Liver (tissue), 9 donors: Measurements from ENCODE around the gene TTLL5. TPM values are rescaled to one million over a fixed set of nuclear protein-coding genes. Genes with fewer than 3 reads are reported as not detected.

Experiments
- DNase-seq: peaks from one replicate; pipeline ENCODE4 v3.0.0-alpha.2; 2017; ENCODE audit warnings: low spot score
- H3K27ac ChIP-seq, 2 donors: one replicate each; pipeline ENCODE4 v1.7.0; 2013; ENCODE audit warnings: inconsistent platforms in 2 of 2, low read length in 2 of 2, control low read depth in 1 of 2, low read depth in 1 of 2, mild to moderate bottlenecking in 1 of 2
- H3K27me3 ChIP-seq, 4 donors: one replicate each; pipeline versions ENCODE4 v1.6.1 to v1.7.0; 2013; ENCODE audit warnings: low read length in 3 of 4, inconsistent platforms in 1 of 4, mild to moderate bottlenecking in 1 of 4, moderate library complexity in 1 of 4; ENCODE audit not compliant: control insufficient read depth in 4 of 4, insufficient read depth in 4 of 4
- H3K36me3 ChIP-seq, 4 donors: one replicate each; pipeline versions ENCODE4 v1.6.1 to v1.7.0; 2013; ENCODE audit warnings: low read length in 3 of 4, mild to moderate bottlenecking in 3 of 4, low read depth in 1 of 4, moderate library complexity in 1 of 4; ENCODE audit not compliant: control insufficient read depth in 4 of 4, insufficient read depth in 3 of 4
- H3K4me1 ChIP-seq, 4 donors: one replicate each; pipeline versions ENCODE4 v1.6.1 to v1.7.0; 2013; ENCODE audit warnings: low read length in 3 of 4, mild to moderate bottlenecking in 3 of 4, moderate library complexity in 1 of 4; ENCODE audit not compliant: control insufficient read depth in 4 of 4, insufficient read depth in 4 of 4
- H3K4me3 ChIP-seq, 3 donors: one replicate each; pipeline versions ENCODE4 v1.6.1 to v1.7.0; 2013; ENCODE audit warnings: low read length in 3 of 3, control low read depth in 1 of 3, low read depth in 1 of 3, mild to moderate bottlenecking in 1 of 3
- H3K9ac ChIP-seq, 2 donors: one replicate each; pipeline ENCODE4 v1.7.0; 2013; ENCODE audit warnings: low read length in 2 of 2, mild to moderate bottlenecking in 2 of 2, moderate library complexity in 2 of 2, control low read depth in 1 of 2, low read depth in 1 of 2
- H3K9me3 ChIP-seq, 4 donors: one replicate each; pipeline versions ENCODE4 v1.6.1 to v1.7.0; 2013; ENCODE audit warnings: low read length in 3 of 4; ENCODE audit not compliant: control insufficient read depth in 4 of 4
- FOXA1 ChIP-seq: IDR thresholded peaks from 2 replicates; pipeline ENCODE4 v1.6.1; 2016; ENCODE audit warnings: antibody characterized with exemption
- FOXA2 ChIP-seq: IDR thresholded peaks from 2 replicates; pipeline ENCODE4 v1.6.1; 2016; ENCODE audit warnings: antibody characterized with exemption
- GABPA ChIP-seq, 2 donors: IDR thresholded peaks in 1 of 2; conservative IDR thresholded peaks in 1 of 2; 2 replicates each; pipeline ENCODE4 v1.6.1; 2016; ENCODE audit warnings: antibody characterized with exemption in 2 of 2, mild to moderate bottlenecking in 1 of 2, moderate library complexity in 1 of 2
- HNF4G ChIP-seq: IDR thresholded peaks from 2 replicates; pipeline ENCODE4 v1.6.1; 2016; ENCODE audit warnings: antibody characterized with exemption
- JUND ChIP-seq, 2 donors: IDR thresholded peaks; 2 replicates each; pipeline ENCODE4 v1.6.1; 2016; ENCODE audit warnings: antibody characterized with exemption in 2 of 2
- NR2F2 ChIP-seq: IDR thresholded peaks from 2 replicates; pipeline ENCODE4 v1.6.1; 2016; ENCODE audit warnings: antibody characterized with exemption
- RAD21 ChIP-seq, 2 donors: IDR thresholded peaks; 2 replicates each; pipeline ENCODE4 v1.6.1; 2016; ENCODE audit warnings: antibody characterized with exemption in 2 of 2, mild to moderate bottlenecking in 2 of 2
- RXRA ChIP-seq, 2 donors: IDR thresholded peaks; 2 replicates each; pipeline ENCODE4 v1.6.1; 2017 to 2018; ENCODE audit warnings: antibody characterized with exemption in 2 of 2, mild to moderate bottlenecking in 1 of 2
- TAF1 ChIP-seq: conservative IDR thresholded peaks from 2 replicates; pipeline ENCODE4 v1.6.1; 2016; ENCODE audit warnings: antibody characterized with exemption, mild to moderate bottlenecking
- YY1 ChIP-seq: IDR thresholded peaks from 2 replicates; pipeline ENCODE4 v1.6.1; 2016; ENCODE audit warnings: antibody characterized with exemption, mild to moderate bottlenecking
- WGBS: extraction: QIAGEN DNeasy Blood & Tissue Kit; methylation state at CpG from one replicate; pipeline ENCODE4 v1.1.7; 2013; 5-methylcytosine and 5-hydroxymethylcytosine counted together
- polyA plus RNA-seq, 2 donors: library from polyadenylated mRNA; stranded (reverse) in 1 of 2; unstranded in 1 of 2; fragments of 200-250 nt in 1 of 2; fragments of >200 nt in 1 of 2; fragmentation: Nextera tagmentation in 1 of 2; extraction: Ambion mirVana in 1 of 2; gene quantifications; one replicate each; pipeline versions ENCODE4 v1.2.1 to v1.2.3, GENCODE V29; 2013 to 2015
- total RNA-seq, 2 donors: library from RNA; depleted of rRNA; stranded (reverse); fragments of >200 nt; gene quantifications; one replicate each; pipeline ENCODE4 v1.2.3, GENCODE V29; 2014
- TF ChIP-seq, protein P1 (sequence below): IDR thresholded peaks from 2 replicates; pipeline ENCODE4 v1.6.1; 2016; ENCODE audit warnings: antibody characterized with exemption
- TF ChIP-seq, protein P2 (sequence below): IDR thresholded peaks from 2 replicates; pipeline ENCODE4 v1.6.1; 2016; ENCODE audit warnings: antibody characterized with exemption, mild to moderate bottlenecking
- TF ChIP-seq, protein P3 (sequence below): IDR thresholded peaks from 2 replicates; pipeline ENCODE4 v1.6.1; 2016; ENCODE audit warnings: antibody characterized with exemption
- TF ChIP-seq, protein P4 (sequence below): IDR thresholded peaks from 2 replicates; pipeline ENCODE4 v1.6.1; 2016; ENCODE audit warnings: antibody characterized with exemption
- donor health status: healthy.
- donor health status: healthy.
- donor health status: healthy.
- donor health status: healthy.
- donor health status: healthy.

The TTLL5 gene
- total and polyA plus RNA-seq, 4 donors, result 4.3 to 14.2 (median 9.8) TPM

DNA sequence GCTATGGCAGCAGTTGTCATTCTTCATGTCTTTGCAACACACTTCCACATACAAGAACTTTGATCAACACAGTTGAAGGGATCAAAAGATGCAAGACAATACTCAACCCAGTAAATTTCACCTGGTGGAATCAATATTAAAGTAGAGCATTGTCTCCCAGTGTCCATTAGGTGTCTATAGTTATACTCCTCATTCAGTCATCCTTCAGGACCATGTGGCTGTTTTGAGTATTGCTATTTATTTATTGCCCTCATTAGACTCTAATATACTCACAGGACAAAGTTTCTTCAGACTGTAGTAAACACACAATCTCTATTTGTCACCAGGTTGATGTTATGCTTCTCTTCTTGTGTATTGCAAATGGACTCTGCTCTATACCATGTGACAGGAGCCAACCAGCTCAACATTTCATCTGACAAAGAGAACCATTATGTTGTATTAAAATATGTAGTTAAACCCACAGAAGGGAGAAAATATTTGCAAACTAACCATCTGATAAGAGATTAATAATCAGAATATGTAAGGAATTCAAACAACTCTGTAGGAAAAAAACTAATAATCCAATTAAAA, 174.2 kb downstream of the TTLL5 start:
- Histone ChIP-seq H3K9ac (no peak overlapping the region), H3K27ac (no peak overlapping the region)
- no peak for DNase-seq

DNA sequence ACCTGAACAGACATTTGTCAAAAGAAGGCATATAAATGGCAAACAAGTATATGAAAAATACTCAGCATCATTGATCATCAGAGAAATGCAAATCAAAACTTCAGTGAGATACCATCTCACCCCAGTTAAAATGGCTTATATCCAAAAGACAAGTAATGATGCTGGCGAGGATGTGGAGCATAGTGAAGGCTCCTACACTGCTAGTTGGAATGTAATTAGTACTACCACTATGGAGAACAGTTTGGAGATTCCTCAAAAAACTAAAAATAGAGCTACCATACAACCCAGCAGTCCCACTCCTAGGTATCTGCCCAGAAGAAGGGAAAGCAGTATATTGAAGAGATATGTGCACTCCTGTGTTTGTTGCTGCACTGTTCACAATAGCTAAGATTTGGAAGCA, 174.7 kb downstream of the TTLL5 start:
- 97% methylated on average over 1 of the region's 1 CpG for WGBS
- no peak overlapping the region for H3K4me3 ChIP-seq
- no peak overlapping the region for H3K9ac ChIP-seq
- no peaks in the 10 kb centered on the region for H3K9me3 ChIP-seq
- H3K36me3 ChIP-seq, result no peaks in the 10 kb centered on the region
- H3K27ac ChIP-seq, result no peak overlapping the region
- TF ChIP-seq HNF4G, result no peak
- TF ChIP-seq JUND (IDR thresholded peaks at IDR 0.05), result no peak
- no peaks in the 10 kb centered on the region for H3K27me3 ChIP-seq
- peaks cover 0 to 8% (median under 1%) of the 10 kb centered on the region in 4 donors for H3K4me1 ChIP-seq
- DNase-seq, result no peak

More for the DNA sequence above, 174.2 kb downstream of the TTLL5 start:
- Histone ChIP-seq H3K9me3 (no peaks in the 10 kb centered on the region), H3K27me3 (no peaks in the 10 kb centered on the region), H3K4me1 (peaks cover 0 to 8% (median under 1%) of the 10 kb centered on the region in 4 donors), H3K4me3 (no peak overlapping the region), H3K36me3 (no peaks in the 10 kb centered on the region)
- TF ChIP-seq, protein P1, sequence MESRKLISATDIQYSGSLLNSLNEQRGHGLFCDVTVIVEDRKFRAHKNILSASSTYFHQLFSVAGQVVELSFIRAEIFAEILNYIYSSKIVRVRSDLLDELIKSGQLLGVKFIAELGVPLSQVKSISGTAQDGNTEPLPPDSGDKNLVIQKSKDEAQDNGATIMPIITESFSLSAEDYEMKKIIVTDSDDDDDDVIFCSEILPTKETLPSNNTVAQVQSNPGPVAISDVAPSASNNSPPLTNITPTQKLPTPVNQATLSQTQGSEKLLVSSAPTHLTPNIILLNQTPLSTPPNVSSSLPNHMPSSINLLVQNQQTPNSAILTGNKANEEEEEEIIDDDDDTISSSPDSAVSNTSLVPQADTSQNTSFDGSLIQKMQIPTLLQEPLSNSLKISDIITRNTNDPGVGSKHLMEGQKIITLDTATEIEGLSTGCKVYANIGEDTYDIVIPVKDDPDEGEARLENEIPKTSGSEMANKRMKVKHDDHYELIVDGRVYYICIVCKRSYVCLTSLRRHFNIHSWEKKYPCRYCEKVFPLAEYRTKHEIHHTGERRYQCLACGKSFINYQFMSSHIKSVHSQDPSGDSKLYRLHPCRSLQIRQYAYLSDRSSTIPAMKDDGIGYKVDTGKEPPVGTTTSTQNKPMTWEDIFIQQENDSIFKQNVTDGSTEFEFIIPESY, result no peak
- no peak for TF ChIP-seq FOXA2

DNA sequence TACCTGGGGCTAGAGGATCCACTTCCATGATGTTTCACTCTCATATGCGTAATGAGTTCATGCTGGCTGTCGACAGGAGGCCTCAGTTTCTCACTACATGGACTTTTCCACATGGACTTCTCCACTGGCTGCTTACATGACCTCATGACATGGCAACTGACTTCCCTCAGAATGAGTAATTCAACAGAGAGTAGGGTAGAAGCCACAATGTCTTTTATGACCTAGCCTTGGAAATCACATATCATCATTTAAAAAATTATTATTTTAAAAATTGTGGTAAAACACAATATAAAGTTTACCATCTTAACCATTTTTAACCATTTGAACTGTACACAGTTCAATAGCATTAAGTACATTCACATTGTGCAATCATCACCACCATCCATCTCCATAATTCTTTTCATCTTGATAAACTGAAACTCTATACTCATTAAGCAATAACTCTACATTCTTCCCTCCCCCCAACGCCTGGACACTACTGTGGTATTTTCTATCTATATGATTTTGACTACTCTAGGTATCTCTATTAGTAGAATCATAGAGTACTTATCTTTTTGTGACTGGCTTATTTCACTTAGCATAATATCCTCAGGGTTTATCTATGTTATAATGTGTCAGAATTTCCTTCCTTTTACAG, 176.2 kb downstream of the TTLL5 start:
- H3K9me3 ChIP-seq, result no peaks in the 10 kb centered on the region
- no peak overlapping the region for H3K27ac ChIP-seq
- no peaks in the 10 kb centered on the region for H3K36me3 ChIP-seq
- H3K4me1 ChIP-seq, result peaks cover 0 to under 1% (median 0%) of the 10 kb centered on the region in 4 donors
- H3K4me3 ChIP-seq, result no peak overlapping the region
- TF ChIP-seq, protein P2, sequence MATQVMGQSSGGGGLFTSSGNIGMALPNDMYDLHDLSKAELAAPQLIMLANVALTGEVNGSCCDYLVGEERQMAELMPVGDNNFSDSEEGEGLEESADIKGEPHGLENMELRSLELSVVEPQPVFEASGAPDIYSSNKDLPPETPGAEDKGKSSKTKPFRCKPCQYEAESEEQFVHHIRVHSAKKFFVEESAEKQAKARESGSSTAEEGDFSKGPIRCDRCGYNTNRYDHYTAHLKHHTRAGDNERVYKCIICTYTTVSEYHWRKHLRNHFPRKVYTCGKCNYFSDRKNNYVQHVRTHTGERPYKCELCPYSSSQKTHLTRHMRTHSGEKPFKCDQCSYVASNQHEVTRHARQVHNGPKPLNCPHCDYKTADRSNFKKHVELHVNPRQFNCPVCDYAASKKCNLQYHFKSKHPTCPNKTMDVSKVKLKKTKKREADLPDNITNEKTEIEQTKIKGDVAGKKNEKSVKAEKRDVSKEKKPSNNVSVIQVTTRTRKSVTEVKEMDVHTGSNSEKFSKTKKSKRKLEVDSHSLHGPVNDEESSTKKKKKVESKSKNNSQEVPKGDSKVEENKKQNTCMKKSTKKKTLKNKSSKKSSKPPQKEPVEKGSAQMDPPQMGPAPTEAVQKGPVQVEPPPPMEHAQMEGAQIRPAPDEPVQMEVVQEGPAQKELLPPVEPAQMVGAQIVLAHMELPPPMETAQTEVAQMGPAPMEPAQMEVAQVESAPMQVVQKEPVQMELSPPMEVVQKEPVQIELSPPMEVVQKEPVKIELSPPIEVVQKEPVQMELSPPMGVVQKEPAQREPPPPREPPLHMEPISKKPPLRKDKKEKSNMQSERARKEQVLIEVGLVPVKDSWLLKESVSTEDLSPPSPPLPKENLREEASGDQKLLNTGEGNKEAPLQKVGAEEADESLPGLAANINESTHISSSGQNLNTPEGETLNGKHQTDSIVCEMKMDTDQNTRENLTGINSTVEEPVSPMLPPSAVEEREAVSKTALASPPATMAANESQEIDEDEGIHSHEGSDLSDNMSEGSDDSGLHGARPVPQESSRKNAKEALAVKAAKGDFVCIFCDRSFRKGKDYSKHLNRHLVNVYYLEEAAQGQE, result no peak
- TF ChIP-seq, protein P3, sequence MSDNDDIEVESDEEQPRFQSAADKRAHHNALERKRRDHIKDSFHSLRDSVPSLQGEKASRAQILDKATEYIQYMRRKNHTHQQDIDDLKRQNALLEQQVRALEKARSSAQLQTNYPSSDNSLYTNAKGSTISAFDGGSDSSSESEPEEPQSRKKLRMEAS, result no peak
- TF ChIP-seq RAD21 (IDR thresholded peaks at IDR 0.05) (no peak), GABPA (IDR thresholded peaks at IDR 0.05 in 1 of 2, conservative IDR thresholded peaks at IDR 0.05 in 1 of 2) (no peak), FOXA1 (no peak), RXRA (IDR thresholded peaks at IDR 0.05) (no peak), NR2F2 (no peak), TAF1 (no peak), HNF4G (no peak), YY1 (no peak), JUND (IDR thresholded peaks at IDR 0.05) (no peak)
- TF ChIP-seq, protein P4, sequence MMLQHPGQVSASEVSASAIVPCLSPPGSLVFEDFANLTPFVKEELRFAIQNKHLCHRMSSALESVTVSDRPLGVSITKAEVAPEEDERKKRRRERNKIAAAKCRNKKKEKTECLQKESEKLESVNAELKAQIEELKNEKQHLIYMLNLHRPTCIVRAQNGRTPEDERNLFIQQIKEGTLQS, result no peak
- no peak overlapping the region for H3K9ac ChIP-seq
- DNase-seq, result no peak
- H3K27me3 ChIP-seq, result no peaks in the 10 kb centered on the region
- 95% methylated on average over 3 of the region's 3 CpGs for WGBS
